GM21367 (cell line): ENCODE results near the gene BCORL1.

Experiments
- ATAC-seq: cut with Tn5 transposase; IDR thresholded peaks from one replicate; pipeline ENCODE4 v1.9.1; 2021; ENCODE audit not compliant: unreplicated experiment

BCORL1 gene

GRCh38 chrX:129982300-129983251, at the start of gene BCORL1:
Gene BCORL1 (plus strand): TSS chrX:129982635. CDS start chrX:130005232, 22,597 bp downstream.
- peak; percentile 83 for ATAC-seq

DNA sequence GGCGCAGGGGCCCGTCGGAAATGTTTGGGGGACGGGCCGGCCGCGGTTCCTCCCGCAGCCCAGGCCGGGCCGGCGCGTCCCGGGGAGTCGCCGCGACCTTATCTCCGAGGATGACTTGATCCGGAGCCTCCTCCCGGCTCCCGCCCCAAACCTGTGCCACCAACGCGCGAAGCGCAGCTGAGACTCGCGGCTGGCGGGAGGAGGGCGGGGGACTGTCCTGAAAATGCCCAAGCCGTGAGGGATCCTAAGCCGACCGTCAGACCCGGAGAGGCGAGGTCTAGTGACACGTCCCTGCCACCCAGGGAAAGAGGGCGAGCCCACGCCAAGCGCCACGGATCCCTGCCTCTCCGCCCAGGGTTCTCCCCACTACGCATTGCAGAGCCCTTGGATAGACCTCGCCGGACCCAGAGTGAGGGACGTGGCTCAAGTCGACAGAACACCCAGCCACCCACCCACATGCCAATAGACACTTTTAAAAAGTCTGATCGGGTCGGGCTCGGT, 49.6 kb upstream of the BCORL1 start:
- peak; percentile 3 for ATAC-seq

DNA sequence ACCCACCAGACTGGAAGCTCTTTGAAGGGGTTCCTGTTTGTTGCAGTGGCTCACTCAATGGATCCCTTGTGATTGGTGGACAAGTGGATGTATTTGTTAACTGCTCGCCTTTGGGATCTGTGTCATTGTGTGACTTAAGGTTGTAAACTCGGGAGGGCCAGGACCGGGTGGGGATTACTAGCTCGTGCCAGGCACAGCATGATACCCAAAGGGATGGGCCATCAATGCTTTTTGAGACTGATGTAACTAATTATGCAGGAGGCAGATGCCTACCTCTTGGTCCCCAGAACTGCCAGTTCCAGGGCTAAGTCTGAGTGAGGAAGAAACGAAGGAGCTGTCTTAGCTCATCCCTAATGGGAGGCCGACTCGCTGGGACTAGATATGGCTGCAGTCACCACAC, 48.7 kb upstream of the BCORL1 start:
- no peak for ATAC-seq

DNA sequence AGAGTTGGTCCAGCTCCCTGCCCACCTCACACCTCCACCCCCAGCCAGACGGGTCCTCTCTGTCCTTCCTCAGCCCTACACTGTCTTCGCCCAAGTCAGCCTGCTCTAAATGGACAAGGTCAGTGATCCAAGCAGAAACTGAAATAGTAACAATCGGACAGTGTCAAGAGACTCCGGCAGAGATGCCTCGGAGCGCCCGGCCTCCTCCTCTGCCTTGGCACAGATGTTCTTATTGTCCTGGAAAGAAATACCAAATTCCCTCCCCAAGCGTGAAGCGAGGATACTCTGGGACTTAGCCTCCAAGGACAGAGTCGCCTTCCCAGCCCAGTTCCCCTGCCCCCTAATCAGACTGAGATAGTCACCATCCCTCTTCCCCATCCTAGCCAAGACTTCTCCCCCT, 48.0 kb upstream of the BCORL1 start:
- no peak for ATAC-seq

DNA sequence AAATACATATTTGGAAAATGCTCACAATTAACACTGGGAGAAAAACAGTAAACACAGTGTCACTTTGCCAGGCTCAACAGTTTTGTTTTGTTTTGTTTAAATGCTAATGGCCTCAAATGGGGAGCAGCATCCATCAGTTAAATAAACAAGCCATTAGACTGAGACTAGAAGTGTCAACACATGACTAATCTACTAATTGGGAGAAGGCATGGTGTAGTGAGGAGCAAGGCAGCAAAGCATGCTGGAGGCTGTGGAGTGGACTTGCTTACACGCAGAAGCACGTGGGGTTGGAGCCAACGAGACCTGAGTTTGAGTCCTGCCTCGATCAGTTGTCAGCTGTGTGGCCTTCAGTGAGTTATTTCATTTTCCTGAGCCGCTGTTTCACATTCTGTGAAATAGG, 47.5 kb upstream of the BCORL1 start:
- ATAC-seq: no peak

GRCh38 chrX:129938081-129938480, 44.4 kb upstream of the BCORL1 start:
- no peak for ATAC-seq

DNA sequence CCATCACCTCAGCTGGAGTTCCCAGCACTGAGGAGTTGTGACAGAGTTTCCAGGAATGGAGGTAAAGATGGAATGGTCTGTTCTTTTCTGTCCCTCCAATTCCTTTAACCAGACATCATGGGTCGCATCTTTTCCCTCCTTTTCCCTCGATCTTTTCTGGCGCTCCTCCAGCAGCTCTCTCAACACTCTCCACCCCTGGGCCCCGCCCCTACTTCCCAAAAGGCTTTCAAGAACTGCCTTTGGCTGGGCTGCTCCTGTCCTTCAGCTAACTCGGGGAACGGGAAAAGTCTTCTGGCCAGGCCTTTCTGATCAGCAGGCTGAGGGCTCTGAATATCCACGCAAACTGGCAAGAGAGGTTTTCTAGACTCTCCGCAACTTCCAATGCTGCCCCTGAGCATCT, 42.4 kb upstream of the BCORL1 start:
- ATAC-seq: no peak

DNA sequence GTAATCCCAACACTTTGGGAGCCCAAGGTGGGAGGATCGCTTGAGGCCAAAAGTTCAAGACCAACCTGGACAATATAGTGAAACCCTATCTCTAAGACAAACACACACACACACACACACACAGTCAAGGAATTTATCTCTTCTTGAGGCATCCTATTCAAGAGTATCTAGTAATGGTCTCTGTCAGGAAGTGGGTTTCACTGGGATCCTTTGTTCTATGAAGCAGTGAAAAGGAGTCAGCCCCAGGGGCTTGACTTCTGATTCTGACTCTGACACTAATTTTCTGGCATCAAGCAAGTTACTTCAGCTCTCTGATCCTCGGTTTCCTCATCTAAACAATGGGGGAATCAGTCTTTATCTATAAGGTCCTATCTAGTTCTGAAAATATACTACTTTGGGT, 41.7 kb upstream of the BCORL1 start:
- no peak for ATAC-seq

GRCh38 chrX:129945131-129945530, 37.3 kb upstream of the BCORL1 start:
- ATAC-seq: no peak

DNA sequence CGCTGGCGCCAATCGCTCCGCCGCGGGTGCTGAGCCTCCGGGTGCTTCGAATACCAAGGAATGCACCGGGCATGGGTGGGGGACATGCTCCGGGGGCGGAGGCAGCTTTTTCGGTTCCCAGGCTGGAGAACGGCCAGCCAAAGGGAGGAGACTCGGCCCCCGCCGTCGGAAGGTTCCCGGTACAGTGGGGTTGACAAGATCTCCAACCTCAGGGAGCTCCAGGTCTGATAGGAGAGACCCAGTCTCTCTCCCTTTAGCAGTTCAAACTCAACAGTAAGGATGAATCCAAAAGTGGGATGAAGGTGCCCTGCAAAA, 29.1 kb upstream of the BCORL1 start:
- no peak for ATAC-seq

DNA sequence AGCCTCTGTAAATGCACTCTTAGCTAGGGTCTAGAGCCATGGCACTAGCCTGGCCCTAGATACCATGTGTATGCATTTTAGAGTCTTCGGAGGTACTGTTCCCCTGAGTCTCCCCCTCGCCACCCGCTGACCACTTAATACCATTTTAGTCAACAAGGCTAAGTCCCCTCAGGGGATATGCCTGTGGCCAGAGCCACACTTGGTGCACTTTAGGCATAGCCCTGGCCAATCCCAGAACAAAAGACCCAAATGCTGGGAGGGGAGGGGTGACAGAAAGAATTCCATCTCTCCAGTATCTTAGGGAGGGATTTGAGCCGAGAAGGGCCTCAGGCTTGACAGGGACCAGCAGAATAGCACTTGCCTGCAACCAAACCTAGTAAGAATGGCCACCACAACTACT, 28.6 kb upstream of the BCORL1 start:
- ATAC-seq: no peak

GRCh38 chrX:129954804-129955203, 27.6 kb upstream of the BCORL1 start:
- ATAC-seq: no peak

DNA sequence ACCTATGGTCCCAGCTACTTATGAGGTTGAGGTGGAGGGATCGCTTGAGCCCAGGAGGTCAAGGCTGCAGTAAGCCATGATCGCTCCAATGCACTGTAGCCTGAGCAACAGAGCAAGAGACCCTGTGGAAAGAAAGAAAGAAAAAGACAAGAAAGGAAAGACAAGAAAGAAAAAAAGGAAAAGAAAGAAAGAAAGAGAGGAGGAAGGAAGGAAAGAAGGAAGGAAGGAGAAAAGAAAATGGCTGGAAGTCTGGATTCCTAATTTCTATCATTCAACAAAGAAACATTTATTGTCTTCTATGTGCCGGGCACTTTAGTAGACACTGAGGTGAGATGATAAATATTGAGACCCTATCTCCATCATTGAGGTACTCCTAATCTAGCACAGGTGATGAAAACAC, 26.8 kb upstream of the BCORL1 start:
- ATAC-seq: no peak

DNA sequence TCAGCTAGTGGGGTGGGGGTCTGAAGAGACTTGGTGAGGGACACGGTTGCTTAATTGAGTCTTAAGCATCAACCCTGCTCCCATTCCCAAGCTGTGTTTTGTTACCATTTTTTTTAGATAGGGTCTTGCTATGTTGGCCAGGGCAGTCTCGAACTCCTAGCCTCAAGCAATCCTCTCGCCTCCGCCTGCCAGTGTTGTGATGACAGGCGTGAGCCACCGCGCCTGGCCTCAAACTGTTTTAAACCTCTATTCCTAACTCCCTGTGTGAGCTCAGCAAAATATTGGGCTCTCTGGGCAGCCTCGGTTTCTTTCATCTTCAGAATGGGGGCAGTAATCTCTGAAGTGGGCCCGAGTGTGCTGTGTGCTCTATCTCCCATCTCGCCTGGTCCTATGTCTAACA, 26.3 kb upstream of the BCORL1 start:
- no peak for ATAC-seq

GRCh38 chrX:129956765-129957164, 25.7 kb upstream of the BCORL1 start:
- no peak for ATAC-seq

- peak; percentile 70 for ATAC-seq
These were observed 25.0 kb upstream of the BCORL1 start for GRCh38 chrX:129957241-129958082.

DNA sequence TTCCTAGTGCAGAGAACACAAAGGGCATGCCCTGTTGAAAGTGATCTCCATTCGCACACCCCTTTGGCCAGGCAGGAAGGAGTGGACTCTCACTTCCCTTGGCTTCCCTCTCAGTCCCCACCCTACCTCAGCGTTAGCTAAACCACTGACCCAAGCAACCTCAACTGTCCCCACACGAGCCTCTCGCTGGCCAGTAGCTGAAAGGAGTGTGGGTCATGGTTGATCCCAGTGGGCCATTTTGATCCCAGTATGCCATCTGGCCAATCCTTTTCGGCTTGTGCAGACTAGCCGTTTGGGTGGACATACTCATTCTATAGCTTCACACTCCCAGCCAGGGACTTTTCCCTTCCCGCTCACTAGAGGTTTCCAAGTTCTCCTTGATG, 24.4 kb upstream of the BCORL1 start:
- ATAC-seq: no peak

GRCh38 chrX:129958814-129959492, 23.5 kb upstream of the BCORL1 start:
- no peak for ATAC-seq

DNA sequence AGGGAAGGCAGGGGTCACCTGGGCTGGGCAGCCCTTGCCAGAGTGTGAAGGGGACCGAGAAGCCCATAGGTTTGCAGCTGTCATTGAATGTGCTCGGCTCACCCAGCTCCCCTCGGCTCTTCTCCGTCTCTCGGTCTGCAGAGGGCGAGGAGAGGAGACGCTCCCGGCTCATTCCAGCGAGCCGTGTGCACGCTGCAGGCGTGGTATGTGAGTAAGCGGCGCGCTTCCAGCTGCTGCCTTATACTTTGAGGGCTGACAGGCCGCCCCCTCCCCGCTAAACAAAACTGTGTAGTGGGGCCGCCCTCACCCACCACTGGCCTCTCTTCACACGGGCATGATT, 23.0 kb upstream of the BCORL1 start:
- no peak for ATAC-seq

GRCh38 chrX:129961180-129962083, 21.0 kb upstream of the BCORL1 start:
- peak; percentile 91 for ATAC-seq
